GM04504 (cell line): Measurements from ENCODE around the gene STRC.
"Not testable (repeated sequence)": the region's sequence is repeated elsewhere in the genome, so short reads cannot be mapped to it uniquely, and the experiment has no call there.

ENCODE experiments used
- DNase-seq: peaks from one replicate; pipeline ENCODE4 v3.0.0-alpha.2; 2012; ENCODE audit warnings: low read depth

Gene STRC

GRCh38 chr15:43618700-43619099 lies at the start of gene STRC:
Gene STRC, minus strand, starts transcription at chr15:43618800. Its CDS starts 78 bp downstream, at chr15:43618722.
- not testable (repeated sequence) for DNase-seq

- not testable (repeated sequence) for DNase-seq
These were observed 47.6 kb upstream of the STRC start for GRCh38 chr15:43666177-43666576.

GRCh38 chr15:43663333-43663732 lies 44.7 kb upstream of the STRC start:
- not testable (repeated sequence) for DNase-seq

- DNase-seq: not testable (repeated sequence)
These were observed 43.7 kb upstream of the STRC start for GRCh38 chr15:43662293-43662692.

DNA sequence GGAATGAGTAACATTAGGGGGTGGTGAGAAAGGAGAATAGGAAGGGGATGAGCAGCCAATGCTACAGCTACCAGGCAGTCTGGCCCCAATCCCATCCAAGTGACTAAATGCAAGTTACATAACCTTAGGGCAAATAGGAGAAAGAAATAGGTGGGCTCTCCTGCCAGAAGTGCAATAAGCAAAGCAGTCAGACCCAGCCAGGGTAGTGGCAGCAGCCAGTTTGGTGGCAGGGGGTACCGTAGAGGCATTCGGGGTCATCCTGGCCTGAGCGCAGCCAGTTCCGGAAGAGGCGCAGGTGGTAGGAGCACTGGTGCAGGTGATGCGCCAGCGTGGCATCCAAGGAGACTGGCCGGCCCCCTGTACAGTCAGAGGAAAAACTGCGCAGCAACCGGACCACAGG lies 41.1 kb upstream of the STRC start:
- not testable (repeated sequence) for DNase-seq

- DNase-seq: not testable (repeated sequence)
These were observed 30.9 kb upstream of the STRC start for GRCh38 chr15:43649430-43649926.

DNA sequence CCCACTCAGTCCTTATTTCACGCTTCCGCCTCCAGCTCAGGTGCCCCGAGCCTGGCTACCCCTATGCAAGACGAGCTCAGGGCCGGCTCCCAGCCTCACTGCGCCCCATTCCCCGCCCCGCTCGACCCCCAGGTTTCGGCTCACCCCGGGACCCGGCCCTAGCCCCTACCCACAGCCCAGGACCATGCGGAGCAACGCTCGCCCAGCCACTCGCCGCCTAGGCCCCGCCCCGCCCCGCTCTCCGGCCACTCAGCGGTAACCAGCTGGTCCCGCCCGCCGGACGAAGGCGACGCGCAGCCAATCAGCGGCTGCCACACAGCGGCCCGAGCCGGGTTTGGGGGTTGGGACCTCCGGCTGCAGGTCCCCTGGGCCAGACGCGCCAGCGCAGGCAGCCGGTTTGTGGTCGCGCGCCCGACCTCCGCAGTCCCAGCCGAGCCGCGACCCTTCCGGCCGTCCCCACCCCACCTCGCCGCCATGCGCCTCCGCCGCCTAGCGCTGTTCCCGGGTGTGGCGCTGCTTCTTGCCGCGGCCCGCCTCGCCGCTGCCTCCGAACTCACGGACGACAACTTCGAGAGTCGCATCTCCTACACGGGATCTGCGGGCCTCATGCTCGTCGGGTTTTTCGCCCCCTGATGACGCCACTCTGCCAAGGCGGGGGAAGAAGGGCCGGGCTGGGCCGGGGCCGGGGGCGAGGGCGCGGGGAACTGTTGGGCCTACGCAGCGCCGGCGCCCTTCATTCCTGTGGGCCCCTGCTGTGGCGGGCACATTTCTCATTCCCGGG lies 30.2 kb upstream of the STRC start, which contains the start of gene CATSPER2:
CATSPER2 (minus strand) TSS at position 196 of the 781 bp plus-strand sequence. CDS start 783 bp downstream, outside the sequence.
- DNase-seq: no peak

GRCh38 chr15:43638464-43639204 lies 20.0 kb upstream of the STRC start:
- not testable (repeated sequence) for DNase-seq

DNA sequence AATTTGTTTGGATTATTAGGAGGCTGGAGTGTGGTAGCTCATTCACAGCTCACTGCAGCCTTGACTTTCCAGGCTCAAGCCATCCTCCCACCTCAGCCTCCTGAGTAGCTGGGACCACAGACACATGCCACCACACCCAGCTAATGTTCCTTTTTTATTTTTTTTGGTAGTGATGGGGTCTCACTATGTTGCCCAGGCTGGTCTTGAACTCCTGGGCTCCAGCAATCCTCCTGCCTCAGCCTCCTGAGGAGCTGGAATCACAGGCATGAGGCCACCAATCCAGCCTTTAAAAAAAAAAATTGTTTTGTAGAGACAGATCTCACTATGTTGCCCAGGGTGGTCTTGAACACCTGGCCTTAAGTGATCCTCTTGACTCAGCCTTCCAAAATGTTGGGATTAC lies 8.3 kb upstream of the STRC start:
- DNase-seq: not testable (repeated sequence)

DNA sequence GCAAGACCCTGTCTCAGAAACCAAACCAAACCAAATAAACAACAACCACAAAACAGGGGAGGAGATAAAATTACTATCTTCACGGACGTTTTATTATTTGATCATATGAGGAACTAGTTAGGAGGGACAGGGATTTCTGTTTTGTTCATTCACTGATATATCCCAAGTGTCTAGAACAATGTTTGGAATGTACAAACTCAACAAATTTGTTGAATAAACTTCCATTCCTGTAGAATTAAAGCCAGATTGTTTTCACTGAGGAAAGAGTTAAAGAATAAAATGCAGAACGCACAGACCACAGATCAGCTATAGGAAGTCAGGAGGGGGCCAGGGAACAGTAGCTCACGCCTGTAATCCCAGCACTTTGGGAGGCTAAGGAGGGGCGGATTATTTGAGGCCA lies 6.5 kb upstream of the STRC start:
- DNase-seq: no peak

DNA sequence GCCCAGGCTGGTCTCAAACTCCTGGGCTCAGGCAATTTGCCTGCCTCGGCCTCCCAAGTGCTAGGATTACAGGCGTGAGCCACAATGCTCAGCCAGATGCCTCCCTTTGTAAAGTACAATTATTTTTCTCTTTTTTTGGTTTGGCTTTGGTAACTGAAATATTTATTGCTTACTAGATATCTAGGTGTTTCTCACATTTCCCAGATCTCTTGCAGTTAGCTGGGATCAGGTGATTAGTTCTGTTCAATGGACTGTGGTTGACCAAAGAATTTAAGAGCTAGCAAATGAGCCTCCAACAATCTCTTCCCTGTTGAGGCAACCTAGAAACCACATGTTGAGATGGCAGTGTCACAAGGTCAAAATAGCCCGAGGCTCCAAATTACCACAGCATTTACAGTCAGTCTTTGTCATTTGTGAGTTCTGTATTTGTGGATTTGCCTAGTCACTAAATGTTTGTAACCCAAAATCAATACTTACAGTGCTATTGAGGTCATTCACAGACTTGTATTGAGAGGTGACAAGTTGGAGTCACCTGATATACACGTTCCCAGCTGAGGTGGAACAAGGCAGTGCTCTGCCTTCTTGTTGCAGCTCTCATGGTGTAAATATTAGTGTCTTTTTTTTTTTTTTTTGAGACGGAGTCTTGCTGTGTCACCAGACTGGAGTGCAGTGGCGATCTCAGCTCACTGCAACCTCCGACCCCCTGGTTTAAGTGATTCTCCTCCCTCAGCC lies 3.6 kb upstream of the STRC start:
- not testable (repeated sequence) for DNase-seq

GRCh38 chr15:43617750-43618149 lies 850 bp downstream of the STRC start:
- not testable (repeated sequence) for DNase-seq

GRCh38 chr15:43602233-43602632 lies 16.4 kb downstream of the STRC start:
- DNase-seq: not testable (repeated sequence)

GRCh38 chr15:43600200-43600599 lies 18.4 kb downstream of the STRC start:
- DNase-seq: not testable (repeated sequence)

- not testable (repeated sequence) for DNase-seq
These were observed 19.5 kb downstream of the STRC start for GRCh38 chr15:43599131-43599530.

DNA sequence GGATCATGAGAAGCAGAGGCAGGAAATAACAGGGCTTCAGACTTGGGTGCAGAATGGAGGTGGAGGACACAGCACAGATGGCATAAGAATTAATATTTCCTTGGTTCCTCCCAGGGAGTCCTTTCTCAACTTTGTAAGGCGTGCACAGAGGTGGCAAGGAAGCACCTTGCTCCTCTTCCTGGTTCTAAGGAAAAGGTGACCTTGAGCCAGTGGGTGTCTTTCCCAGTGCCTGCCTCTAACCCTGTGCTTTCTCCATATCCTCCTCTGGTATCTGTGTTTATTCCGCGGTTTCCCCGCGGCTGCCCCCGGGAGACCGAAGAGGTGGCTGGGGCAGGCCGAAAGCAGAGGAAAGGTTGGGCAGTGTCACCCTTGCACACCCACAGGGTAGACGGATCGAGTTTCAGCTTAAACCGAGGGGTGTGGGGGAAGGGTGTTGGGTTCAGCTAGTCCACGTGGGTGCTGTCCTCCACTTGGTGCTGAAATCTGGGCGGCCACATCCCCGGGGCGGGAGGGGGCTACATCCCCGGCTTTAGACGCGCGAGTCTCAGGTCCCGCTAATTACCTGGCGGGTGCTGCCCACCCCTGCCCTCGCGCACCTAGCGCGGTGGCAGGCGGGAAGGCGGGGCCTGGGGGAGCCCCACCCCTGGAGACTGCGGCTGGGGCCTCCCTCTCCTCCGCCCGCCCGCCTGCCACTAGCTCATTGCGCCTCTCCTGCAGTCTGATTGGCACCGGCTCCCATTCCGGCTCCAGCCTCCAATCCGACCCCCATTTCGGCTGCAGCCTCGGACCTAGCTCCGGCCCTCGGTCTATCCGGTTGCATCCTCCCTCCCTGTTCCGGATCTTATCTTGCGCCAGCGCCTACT lies 25.0 kb downstream of the STRC start, which contains the start of gene CKMT1B:
CKMT1B (plus strand) TSS at position 700 of the 863 bp plus-strand sequence. CDS start 192 bp downstream, outside the sequence.
- DNase-seq: not testable (repeated sequence)

DNA sequence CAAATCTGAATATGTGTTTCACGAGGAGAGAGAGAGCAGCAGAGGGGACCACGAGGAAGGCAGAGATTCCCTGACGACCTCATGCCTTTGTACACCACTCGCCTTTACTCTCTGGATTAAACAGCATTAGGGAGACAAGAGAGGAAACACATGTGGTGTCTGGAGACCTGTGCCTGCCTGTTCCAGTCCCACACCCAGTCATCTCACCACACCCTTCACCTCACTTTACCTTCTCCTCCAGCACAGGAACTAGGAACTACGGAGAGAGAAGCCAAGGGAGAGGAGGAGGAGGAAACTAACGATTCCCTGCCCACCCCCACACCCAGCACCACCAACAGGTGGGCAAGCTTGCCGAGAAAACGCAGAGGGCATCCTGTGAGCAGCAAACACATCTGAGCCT lies 25.8 kb downstream of the STRC start:
- not testable (repeated sequence) for DNase-seq

- not testable (repeated sequence) for DNase-seq
These were observed 28.7 kb downstream of the STRC start, which contains the start of gene PPIP5K1 for GRCh38 chr15:43589778-43590466. Gene PPIP5K1, minus strand, starts transcription at chr15:43590208. Its CDS starts 5,704 bp downstream, at chr15:43584504.

DNA sequence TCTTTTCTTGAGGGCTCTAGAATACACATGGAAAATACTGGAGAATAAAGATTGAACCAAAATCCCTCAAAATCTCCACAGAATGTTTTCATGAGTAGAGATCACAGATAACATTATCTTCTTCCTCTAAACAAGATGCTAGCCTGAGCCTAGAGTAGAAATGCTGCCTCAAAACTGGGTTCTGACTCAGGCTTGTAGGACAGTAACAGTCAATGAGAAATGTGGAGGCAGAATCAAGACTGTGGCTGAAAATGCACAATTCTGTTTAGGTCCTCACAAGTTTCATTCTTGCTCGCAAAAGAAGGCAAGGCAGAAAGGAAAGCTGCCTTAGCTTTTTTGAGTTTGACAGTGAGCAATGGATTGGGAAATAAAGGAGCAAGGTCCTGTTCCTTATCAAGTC lies 44.0 kb downstream of the STRC start:
- DNase-seq: not testable (repeated sequence)

DNA sequence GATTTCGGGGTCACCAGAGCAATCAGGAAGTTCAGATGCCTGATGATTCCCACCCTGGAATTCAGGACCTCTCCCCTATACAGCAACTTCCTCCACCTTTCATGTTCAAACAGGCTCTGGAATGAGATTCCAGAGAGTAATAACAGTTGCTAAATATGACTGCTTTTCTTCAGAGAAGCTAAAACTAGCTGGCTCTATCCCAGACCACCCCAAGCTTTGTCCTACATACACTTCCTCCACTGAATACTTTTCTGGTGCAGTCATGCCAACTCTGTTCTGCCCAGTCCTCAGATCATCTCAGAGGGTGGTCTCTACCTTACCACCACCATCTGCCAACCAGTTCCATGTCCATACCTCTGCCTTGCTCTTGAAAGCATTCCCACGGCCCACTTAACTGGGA lies 52.0 kb downstream of the STRC start:
- not testable (repeated sequence) for DNase-seq
